Gastrocnemius medialis (tissue), 4 donors: ENCODE measurements around the gene TBC1D13. TPM values are rescaled to one million over a fixed set of nuclear protein-coding genes. Genes with fewer than 3 reads are reported as not detected.

Experiments
- ATAC-seq, 2 donors: fragments of 150-250 bp; one replicate each; pipeline ENCODE4 v1.9.1; 2016
- DNase-seq, 2 donors: peaks; one replicate each; pipeline ENCODE4 v3.0.0-alpha.2; 2019
- H3K27ac ChIP-seq, 4 donors: fragments of 200-600 bp; sonication (generic); 1 replicate in 1 of 4; 2 replicates in 3 of 4; pipeline ENCODE4 v1.5.1; 2016 to 2018; ENCODE audit warnings: mild to moderate bottlenecking in 2 of 4, moderate library complexity in 1 of 4
- H3K27me3 ChIP-seq, 3 donors: fragments of 200-600 bp; sonication (generic) in 2 of 3; 1 replicate in 1 of 3; 2 replicates in 2 of 3; pipeline versions ENCODE4 v1.5.1 to v1.6.0; 2016 to 2019; ENCODE audit warnings: mild to moderate bottlenecking in 1 of 3, moderate library complexity in 1 of 3
- H3K36me3 ChIP-seq, 2 donors: fragments of 200-600 bp; sonication (generic) in 1 of 2; one replicate each; pipeline ENCODE4 v1.5.1; 2017 to 2018
- H3K4me1 ChIP-seq, 2 donors: fragments of 200-600 bp; sonication (generic) in 1 of 2; one replicate each; pipeline ENCODE4 v1.5.1; 2016 to 2017; ENCODE audit warnings: mild to moderate bottlenecking in 2 of 2
- H3K4me3 ChIP-seq, 4 donors: fragments of 200-600 bp; sonication (generic) in 3 of 4; 1 replicate in 1 of 4; 2 replicates in 3 of 4; pipeline ENCODE4 v1.5.1; 2016 to 2019; ENCODE audit warnings: mild to moderate bottlenecking in 2 of 4
- H3K9me3 ChIP-seq, 3 donors: fragments of 200-600 bp; sonication (generic) in 2 of 3; 1 replicate in 1 of 3; 2 replicates in 2 of 3; pipeline ENCODE4 v1.5.1; 2016 to 2019
- POLR2A ChIP-seq, 2 donors: fragments of 450-650 bp; IDR thresholded peaks; one replicate each; pipeline ENCODE4 v1.6.1; 2017; ENCODE audit warnings: antibody characterized with exemption in 2 of 2, mild to moderate bottlenecking in 2 of 2, moderate library complexity in 2 of 2
- in situ Hi-C, 4 donors: fragments of 200-750 bp; cut with MboI; loops; one replicate each; pipeline versions ENCODE4 v1.15.0 to v1.8.0; 2017; ENCODE audit warnings: low sequenced_read_pairs in 4 of 4
- intact Hi-C: fragments of 100-400 bp; cut with DNase I; formaldehyde crosslinking; loops from one replicate; pipeline ENCODE4 v1.15.1; 2023; ENCODE audit warnings: low total_unique reads
- total RNA-seq, 4 donors: library from RNA; depleted of rRNA; stranded (reverse); fragments of >200 nt; gene quantifications; one replicate each; pipeline versions ENCODE4 v1.1.0 to v1.2.3, GENCODE V29; 2016
- TF ChIP-seq, protein P1 (sequence below), 5 experiments: fragments of 450-650 bp in 3 of 5; fragments of 200-600 bp in 2 of 5; sonication (generic) in 2 of 5; IDR thresholded peaks in 4 of 5; conservative IDR thresholded peaks in 1 of 5; 1 replicate in 4 of 5; 2 replicates in 1 of 5; pipeline ENCODE4 v1.5.1; 2016 to 2019; ENCODE audit warnings: antibody characterized with exemption in 5 of 5, mild to moderate bottlenecking in 3 of 5, moderate library complexity in 3 of 5

The TBC1D13 gene
- total RNA-seq, 4 donors from 2014 or later, result 7.8 to 14.3 (median 11.3) TPM

DNA sequence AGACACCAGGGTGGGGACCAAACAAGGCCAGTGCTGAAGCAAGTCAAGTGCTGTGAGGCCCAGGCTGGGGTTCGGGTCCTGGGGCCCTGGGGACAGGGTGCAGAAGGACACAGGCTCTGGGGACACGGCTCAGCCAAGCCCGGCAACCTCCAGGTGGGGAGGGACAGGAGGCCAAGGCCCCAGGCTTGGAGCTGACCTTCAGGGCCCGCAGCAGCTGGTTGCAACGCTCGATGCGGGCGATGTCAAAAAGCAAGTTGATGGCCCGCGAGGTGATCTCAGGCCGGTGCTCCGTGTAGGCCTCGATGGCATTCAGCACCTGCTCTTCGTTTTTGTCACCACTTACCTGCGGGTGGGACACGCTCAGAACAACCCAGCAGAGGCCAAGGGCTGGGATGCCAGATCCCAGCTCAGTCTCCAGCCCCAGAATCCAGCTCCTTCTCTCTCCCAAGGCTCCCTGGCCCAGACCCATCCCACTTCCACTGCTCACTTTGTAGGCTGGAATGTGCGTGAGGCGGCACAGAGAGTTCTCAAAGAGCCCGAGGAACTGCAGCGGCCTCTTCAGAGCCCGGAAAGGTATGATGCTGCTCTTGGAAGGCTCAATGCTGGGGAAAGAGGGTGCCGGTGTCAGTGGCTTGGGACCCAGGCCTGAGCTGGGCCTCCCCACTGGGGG, 36.0 kb upstream of the TBC1D13 start:
- TF ChIP-seq, protein P1, sequence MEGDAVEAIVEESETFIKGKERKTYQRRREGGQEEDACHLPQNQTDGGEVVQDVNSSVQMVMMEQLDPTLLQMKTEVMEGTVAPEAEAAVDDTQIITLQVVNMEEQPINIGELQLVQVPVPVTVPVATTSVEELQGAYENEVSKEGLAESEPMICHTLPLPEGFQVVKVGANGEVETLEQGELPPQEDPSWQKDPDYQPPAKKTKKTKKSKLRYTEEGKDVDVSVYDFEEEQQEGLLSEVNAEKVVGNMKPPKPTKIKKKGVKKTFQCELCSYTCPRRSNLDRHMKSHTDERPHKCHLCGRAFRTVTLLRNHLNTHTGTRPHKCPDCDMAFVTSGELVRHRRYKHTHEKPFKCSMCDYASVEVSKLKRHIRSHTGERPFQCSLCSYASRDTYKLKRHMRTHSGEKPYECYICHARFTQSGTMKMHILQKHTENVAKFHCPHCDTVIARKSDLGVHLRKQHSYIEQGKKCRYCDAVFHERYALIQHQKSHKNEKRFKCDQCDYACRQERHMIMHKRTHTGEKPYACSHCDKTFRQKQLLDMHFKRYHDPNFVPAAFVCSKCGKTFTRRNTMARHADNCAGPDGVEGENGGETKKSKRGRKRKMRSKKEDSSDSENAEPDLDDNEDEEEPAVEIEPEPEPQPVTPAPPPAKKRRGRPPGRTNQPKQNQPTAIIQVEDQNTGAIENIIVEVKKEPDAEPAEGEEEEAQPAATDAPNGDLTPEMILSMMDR (IDR thresholded peaks at IDR 0.05 in 4 of 5, conservative IDR thresholded peaks at IDR 0.05 in 1 of 5), result no peak
- TF ChIP-seq POLR2A (IDR thresholded peaks at IDR 0.05), result no peak
- Histone ChIP-seq H3K4me1 (no peaks in the 10 kb centered on the region), H3K9me3 (no peaks in the 10 kb centered on the region), H3K27me3 (no peaks in the 10 kb centered on the region), H3K4me3 (no peak overlapping the region), H3K36me3 (peaks cover 0 to 72% of the 10 kb centered on the region in 2 donors), H3K27ac (no peak overlapping the region)
- in situ Hi-C loops (no loop called here), intact Hi-C loops (no loop called here)
- no peak for ATAC-seq
- DNase-seq, result no peak

DNA sequence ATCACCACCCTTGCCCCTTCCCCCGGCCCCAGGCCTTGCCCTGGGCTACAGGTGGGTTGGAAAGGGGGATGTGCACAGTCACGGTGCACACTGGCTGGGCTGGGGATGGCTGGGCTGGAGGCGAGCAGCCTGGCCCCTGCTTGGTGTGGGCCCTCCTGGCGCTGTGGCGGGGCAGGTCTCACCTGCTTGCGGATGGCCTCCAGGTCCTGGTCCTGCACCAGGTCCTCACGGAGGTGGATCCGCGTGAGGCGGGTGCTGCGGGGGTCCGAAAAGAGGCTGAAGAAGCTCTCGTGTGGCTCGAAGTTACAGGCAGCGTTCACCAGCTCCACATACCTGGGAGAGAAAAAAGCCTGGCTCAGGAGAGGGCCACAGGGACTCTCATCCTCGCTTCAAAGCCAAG, 33.4 kb upstream of the TBC1D13 start:
- in situ Hi-C loops, result no loop called here
- ATAC-seq, result no peak
- Histone ChIP-seq H3K4me3 (no peak overlapping the region), H3K27ac (no peak overlapping the region), H3K27me3 (no peaks in the 10 kb centered on the region), H3K4me1 (no peaks in the 10 kb centered on the region), H3K9me3 (no peaks in the 10 kb centered on the region), H3K36me3 (peaks cover 0 to 55% of the 10 kb centered on the region in 2 donors)
- TF ChIP-seq POLR2A (IDR thresholded peaks at IDR 0.05), result no peak
- TF ChIP-seq, protein P1 (IDR thresholded peaks at IDR 0.05 in 4 of 5, conservative IDR thresholded peaks at IDR 0.05 in 1 of 5), result no peak
- no peak for DNase-seq
- intact Hi-C loops, result no loop called here

DNA sequence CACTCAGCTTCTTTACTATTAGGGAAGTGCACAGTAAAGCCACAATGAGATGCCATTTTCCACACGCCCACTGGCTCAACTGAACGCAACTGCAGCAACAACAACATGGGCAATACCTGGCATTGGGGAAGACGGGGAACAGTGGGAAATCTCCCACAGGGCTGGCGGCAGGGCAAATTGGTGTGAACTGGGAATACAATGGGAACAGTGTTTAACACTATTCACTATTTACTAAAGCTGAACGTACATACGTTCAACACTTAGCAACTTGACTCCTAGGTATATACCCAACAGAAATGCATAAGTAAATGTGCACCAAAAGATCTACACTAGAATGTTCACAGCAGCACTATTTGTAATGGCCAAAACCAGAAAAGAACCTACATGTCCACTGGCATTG, 29.5 kb upstream of the TBC1D13 start:
- Histone ChIP-seq H3K9me3 (no peaks in the 10 kb centered on the region), H3K36me3 (peaks cover 0 to 21% of the 10 kb centered on the region in 2 donors), H3K4me3 (no peak overlapping the region), H3K27ac (no peak overlapping the region), H3K4me1 (peaks cover 5 to 9% of the 10 kb centered on the region in 2 donors), H3K27me3 (no peaks in the 10 kb centered on the region)
- no peak for DNase-seq
- intact Hi-C loops, result no loop called here
- TF ChIP-seq, protein P1 (IDR thresholded peaks at IDR 0.05 in 4 of 5, conservative IDR thresholded peaks at IDR 0.05 in 1 of 5), result no peak
- no peak for TF ChIP-seq POLR2A (IDR thresholded peaks at IDR 0.05)
- in situ Hi-C loops, result no loop called here
- no peak for ATAC-seq

DNA sequence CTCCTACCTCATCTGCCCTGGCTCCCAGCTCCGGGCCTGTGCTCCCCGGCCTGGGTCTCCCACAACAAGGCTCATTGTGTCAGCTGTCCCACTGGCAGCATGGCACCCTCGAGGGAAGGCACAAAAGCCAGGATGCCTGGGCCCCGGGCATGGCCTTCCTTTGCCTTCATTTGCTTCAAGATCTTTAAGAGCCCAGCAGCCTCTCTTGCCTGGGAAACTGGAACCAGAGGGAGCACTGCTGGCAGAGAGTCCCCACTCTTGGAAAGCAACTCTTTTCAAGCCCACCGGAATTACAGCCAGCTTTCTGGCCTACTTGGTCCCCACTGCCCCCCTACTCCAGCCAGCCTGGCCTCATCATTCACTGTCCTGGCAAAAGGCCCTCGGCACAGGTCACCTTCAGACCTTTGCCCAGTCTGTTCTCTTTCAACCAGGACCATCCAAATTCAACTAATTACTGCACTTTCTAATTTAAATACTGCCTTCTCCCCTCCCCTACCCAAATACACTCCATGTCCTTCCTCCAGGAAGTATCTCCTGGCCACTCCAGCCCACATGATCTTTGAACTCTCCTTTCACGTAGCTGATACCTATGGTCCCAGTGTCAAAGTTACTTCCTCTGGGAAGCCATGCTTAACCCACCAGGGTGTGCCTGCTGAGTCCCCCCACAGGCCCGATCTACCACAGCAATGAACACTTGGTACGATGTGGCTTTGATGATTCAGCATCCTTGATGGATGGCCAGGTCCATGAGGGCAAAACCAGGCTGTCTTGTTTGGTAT, 24.2 kb upstream of the TBC1D13 start:
- no peak for ATAC-seq
- H3K27me3 ChIP-seq, result no peaks in the 10 kb centered on the region
- peaks cover 10 to 16% of the 10 kb centered on the region in 2 donors for H3K4me1 ChIP-seq
- H3K9me3 ChIP-seq, result no peaks in the 10 kb centered on the region
- in situ Hi-C loops (no loop called here), intact Hi-C loops (no loop called here)
- no peak overlapping the region for H3K4me3 ChIP-seq
- no peak for DNase-seq
- no peaks in the 10 kb centered on the region for H3K36me3 ChIP-seq
- H3K27ac ChIP-seq, result peak overlapping the region in 1 of 4 donors; percentile 27
- TF ChIP-seq, protein P1 (IDR thresholded peaks at IDR 0.05 in 4 of 5, conservative IDR thresholded peaks at IDR 0.05 in 1 of 5), result no peak
- no peak for TF ChIP-seq POLR2A (IDR thresholded peaks at IDR 0.05)
